IPS DF 4.7 (cell line): ENCODE data around the gene AGBL4.

Source experiments
- DNase-seq: peaks from one replicate; pipeline ENCODE4 v3.0.0-alpha.2; 2013; ENCODE audit warnings: low spot score; ENCODE audit errors: extremely low read depth

Gene AGBL4

GRCh38 chr1:48728584-48728983 lies 1295.2 kb downstream of the AGBL4 start:
- no peak for DNase-seq

DNA sequence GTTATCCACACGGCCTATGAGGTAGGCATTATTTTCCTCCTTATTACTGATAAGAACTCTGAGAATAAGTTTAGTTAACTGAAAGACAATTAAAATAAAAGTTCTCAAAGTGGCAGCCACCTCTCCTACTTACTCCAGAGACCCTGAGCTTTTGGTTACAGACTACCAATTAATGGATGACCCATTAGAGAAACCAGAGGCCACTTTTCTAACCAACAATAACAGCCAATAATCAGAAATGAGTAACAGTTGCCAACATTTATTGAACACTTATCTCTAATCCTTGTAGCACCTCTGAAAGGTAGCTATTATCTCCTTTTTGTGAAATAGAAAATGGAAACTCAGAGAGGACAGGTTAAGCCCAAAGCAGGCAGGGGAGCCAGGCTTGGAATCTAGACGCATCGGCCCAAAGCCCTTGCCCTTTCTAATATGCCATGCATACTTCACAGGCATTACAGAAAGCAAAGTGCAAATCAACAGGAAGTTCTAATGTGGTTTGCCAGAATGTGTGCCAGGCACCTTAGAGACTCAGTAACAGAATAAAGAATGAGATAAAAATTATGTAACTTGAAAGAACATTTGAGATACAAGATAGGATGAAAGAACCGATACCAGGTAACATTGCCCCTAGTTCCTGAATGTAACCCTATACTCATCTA lies 1297.1 kb downstream of the AGBL4 start:
- DNase-seq: no peak

DNA sequence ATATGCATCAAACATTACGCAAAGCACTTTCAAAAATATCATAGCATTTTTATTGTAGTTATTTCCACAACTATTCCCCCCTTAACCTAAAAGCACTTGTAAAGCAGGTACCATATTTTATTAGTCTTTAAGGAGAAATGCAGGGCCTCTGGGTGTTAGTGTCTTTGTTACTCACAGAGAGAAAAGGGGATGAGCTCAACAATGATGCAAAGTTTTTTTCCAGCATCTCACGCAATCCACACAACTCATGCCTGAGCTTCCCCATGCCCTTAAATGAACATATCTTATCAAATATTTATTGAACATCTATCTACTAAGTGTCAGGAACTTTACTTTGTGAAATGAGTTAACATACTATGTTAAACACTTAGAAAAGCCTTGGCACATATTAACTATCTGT lies 1297.6 kb downstream of the AGBL4 start:
- DNase-seq: no peak

GRCh38 chr1:48725341-48726046 lies 1298.3 kb downstream of the AGBL4 start:
- no peak for DNase-seq

GRCh38 chr1:48720929-48721328 lies 1302.8 kb downstream of the AGBL4 start:
- DNase-seq: no peak

DNA sequence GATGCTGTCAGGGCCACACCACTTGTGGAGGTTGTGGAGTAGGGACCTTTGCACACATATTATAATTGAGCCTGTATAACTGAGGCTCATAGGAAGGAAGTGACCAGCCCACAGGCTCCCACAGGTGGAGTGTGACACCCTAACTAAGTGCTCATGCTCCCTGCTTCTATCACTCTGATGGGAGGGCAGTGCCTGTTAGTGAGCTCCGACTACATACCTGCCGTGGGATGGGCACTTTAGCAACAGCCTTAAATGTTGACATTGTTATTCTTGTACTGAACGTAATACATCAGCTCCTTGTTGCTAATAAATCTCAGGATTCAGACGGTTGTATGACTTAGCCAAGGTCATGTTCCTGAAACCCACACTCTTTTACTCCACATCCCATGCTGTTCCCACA lies 1305.0 kb downstream of the AGBL4 start:
- no peak for DNase-seq

GRCh38 chr1:48718116-48718630 lies 1305.6 kb downstream of the AGBL4 start:
- no peak for DNase-seq

- DNase-seq: no peak
These were observed 1306.7 kb downstream of the AGBL4 start for GRCh38 chr1:48717082-48717481.

DNA sequence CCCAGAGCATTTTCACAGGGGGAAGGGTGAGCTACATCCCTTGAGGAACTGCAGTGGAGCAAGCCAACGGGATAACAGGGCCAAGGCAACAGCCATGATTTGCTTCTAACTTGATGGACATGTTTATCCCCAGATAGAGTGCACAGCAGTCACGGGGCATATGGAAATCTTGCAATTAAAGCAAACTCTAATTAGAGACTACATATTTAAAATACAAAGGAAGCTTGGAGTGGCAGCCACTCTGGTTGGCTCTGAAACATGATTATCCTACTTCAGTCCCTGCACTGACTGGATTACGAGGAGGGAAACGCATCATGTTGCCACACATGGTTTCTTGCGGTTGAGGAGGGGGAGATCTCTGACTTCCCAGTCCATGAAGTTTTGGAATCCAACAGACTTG lies 1307.8 kb downstream of the AGBL4 start:
- no peak for DNase-seq

DNA sequence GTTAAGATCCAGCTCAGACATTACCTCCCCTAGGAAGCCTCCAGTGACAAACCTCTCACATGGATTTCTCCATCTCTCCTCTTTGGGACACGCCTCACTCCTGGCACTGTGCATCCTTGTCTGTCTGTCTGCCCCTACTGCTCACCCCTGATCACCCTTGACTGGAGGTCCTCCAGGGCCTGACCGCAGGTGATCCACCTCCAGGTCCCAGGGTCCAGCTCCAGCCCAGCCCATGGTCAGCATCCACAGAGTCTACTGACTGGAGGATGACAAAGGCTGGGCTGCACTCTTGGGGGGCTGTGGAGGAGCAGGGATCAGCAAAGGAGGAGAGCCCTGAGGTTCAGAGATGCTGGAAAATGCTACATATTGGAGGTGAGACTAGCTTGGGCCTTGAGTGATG lies 1312.8 kb downstream of the AGBL4 start:
- no peak for DNase-seq

- DNase-seq: peak; percentile 49
These were observed 1313.4 kb downstream of the AGBL4 start for GRCh38 chr1:48710318-48710717.

GRCh38 chr1:48704736-48705135 lies 1319.0 kb downstream of the AGBL4 start:
- no peak for DNase-seq

DNA sequence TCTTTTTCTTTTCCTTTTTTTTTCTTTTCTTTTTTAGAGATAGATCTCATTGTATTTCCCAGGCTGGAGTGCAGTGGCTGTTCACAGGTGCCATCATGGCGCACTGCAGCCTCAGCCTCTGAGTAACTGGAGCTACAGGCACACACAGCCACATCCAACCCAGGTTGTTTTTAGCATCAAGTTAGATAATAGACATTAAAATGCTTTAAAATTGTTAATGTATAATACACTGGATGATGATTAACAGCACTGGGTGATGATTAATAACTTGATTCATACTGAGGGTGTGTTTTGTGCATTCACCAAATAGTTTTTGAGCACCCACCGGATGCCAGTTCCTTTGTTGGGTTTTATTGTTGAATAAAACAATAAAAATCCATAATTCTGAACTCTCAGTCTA lies 1322.3 kb downstream of the AGBL4 start:
- no peak for DNase-seq

GRCh38 chr1:48697066-48697707 lies 1326.6 kb downstream of the AGBL4 start:
- DNase-seq: no peak

DNA sequence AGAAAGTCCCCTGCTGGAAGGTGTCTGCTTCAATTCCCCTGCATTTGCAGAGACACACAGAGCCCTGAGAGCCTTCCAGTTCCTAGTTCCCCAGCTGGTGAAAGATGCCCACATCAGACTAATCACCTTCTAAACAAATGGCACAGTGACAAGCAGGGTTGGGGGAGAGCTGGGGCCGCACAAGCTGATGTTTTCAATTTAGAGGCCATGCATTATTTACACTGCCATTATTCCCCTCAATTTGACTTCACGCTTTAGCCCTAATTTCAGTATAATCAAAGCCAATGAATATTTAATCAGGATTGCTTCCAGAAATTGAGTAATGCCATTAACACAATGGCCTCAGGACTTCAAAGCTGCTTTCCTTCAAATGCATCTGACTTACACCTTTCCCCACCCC lies 1328.6 kb downstream of the AGBL4 start:
- no peak for DNase-seq

- DNase-seq: no peak
These were observed 1330.0 kb downstream of the AGBL4 start for GRCh38 chr1:48693674-48694320.

DNA sequence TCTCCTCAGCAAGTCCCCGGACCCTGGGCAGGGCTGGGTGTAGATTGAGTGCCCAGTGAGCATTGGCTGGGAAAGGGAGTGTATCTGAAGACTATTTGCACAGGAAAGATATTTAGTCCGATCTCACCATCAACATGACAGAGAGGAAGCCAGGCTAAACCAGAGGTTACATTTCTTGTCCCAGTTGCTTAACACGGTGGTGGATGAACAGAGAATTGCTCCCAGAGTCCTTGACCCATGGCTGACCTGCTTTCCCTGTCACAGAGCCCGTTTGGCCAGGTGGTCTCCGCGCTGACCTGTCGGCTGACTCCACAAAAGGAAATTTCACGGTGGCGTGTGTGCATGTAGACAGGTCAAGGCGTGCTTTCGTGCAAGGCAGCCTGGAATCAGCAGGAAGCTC lies 1330.6 kb downstream of the AGBL4 start:
- DNase-seq: no peak

DNA sequence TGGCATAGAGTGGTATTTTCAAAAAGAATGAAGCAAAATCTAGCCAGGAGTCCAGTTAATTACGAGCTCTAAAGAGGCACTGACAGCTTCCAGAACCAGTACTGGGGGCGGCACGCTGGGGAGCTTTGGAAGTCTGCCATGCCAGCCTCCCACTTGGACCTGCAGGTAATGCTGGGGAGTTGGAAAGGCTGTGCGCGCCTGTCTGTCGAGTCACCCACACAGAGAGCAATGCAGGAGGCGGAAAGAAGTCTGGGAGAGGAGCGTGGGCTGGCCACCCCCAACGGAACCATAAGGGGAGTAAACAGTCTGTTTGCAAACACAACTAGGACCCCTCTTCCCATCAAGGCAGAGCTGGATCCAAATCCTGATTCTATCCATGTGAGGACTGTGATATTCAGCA lies 1331.5 kb downstream of the AGBL4 start:
- DNase-seq: no peak

DNA sequence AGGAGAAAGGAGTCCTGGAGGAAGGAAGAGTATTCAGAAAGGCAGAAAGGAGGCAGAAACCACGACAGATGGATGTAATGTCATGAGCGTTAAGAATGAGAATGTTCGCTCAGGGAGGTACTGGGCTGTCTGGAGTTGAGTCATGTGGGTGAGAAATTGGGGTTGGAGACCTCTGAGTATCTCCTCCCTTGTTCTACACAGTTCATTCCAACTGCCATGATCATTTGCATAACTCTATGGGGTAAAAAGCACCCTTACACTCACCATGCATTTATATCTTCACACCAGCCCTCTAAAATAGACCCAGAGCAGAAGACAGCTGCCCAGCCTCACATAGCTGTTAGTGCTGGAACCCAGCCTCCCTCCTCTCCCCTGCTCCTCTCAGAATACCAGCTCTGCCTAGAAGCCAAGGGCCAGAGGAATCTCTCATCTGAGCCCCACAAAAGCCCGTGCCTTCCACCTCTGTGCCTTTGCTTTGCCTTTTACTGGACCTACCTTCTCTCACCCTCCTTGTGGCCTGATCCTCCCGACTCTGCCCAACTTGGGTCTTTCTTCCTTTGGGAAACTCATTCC lies 1332.2 kb downstream of the AGBL4 start:
- no peak for DNase-seq

- DNase-seq: no peak
These were observed 1335.5 kb downstream of the AGBL4 start for GRCh38 chr1:48688102-48688760.
